Subcutaneous abdominal adipose tissue (tissue), 5 donors: ENCODE data around the gene SMAD6.

Source experiments
- H3K27ac ChIP-seq: one replicate; pipeline ENCODE4 v1.7.0; 2013; ENCODE audit warnings: low read depth, mild to moderate bottlenecking, inconsistent platforms, low read length, moderate library complexity
- H3K27me3 ChIP-seq, 5 donors: one replicate each; pipeline ENCODE4 v1.7.0; 2013; ENCODE audit warnings: low read length in 5 of 5, inconsistent platforms in 1 of 5; ENCODE audit not compliant: control insufficient read depth in 5 of 5, insufficient read depth in 4 of 5
- H3K36me3 ChIP-seq, 5 donors: one replicate each; pipeline ENCODE4 v1.7.0; 2013; ENCODE audit warnings: low read length in 5 of 5; ENCODE audit not compliant: control insufficient read depth in 5 of 5, insufficient read depth in 5 of 5
- H3K4me1 ChIP-seq, 5 donors: one replicate each; pipeline ENCODE4 v1.7.0; 2013; ENCODE audit warnings: low read length in 5 of 5, mild to moderate bottlenecking in 3 of 5, moderate library complexity in 1 of 5; ENCODE audit not compliant: control insufficient read depth in 5 of 5, insufficient read depth in 5 of 5
- H3K4me3 ChIP-seq, 5 donors: one replicate each; pipeline ENCODE4 v1.7.0; 2013; ENCODE audit warnings: low read length in 5 of 5, low read depth in 1 of 5
- H3K9ac ChIP-seq, 5 donors: one replicate each; pipeline ENCODE4 v1.7.0; 2013; ENCODE audit warnings: low read length in 5 of 5, mild to moderate bottlenecking in 4 of 5, moderate library complexity in 3 of 5
- H3K9me3 ChIP-seq, 5 donors: one replicate each; pipeline ENCODE4 v1.7.0; 2013; ENCODE audit warnings: low read length in 5 of 5; ENCODE audit not compliant: control insufficient read depth in 5 of 5
- donor health status: healthy.
- donor health status: healthy.
- donor health status: healthy.
- donor health status: healthy.
- donor health status: healthy.

The SMAD6 gene

GRCh38 chr15:66796343-66796742, 94.3 kb downstream of the SMAD6 start:
- H3K9me3 ChIP-seq, result no peaks in the 10 kb centered on the region

DNA sequence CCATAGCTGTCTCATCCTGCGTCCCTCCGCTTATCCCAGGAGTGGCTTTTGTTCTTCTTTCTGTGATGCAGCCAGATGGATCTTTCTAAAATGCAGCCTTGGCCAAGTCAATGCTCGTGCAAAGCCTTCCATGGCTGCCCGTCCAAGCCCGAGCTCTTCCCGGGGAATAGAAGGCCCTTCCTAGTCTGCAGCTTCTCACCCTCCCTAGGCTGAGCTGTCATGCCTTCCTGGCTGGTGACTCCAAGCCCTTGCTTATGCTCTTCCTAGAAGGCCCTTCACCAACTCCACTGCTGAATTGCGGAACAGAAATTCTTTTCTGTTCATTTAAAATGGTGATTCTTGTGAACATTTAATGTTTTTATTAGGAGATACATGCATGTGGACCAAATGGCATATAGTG, 95.9 kb downstream of the SMAD6 start:
- Histone ChIP-seq H3K9me3 (no peaks in the 10 kb centered on the region), H3K9ac (no peak overlapping the region), H3K27me3 (no peaks in the 10 kb centered on the region), H3K36me3 (no peaks in the 10 kb centered on the region), H3K4me3 (no peak overlapping the region), H3K4me1 (peaks cover 6 to 48% (median 40%) of the 10 kb centered on the region in 5 donors), H3K27ac (no peak overlapping the region)

More at GRCh38 chr15:66796343-66796742, 94.3 kb downstream of the SMAD6 start:
- Histone ChIP-seq H3K4me1 (peaks cover 2 to 33% (median 24%) of the 10 kb centered on the region in 5 donors), H3K9ac (no peak overlapping the region), H3K4me3 (no peak overlapping the region), H3K27me3 (no peaks in the 10 kb centered on the region), H3K36me3 (no peaks in the 10 kb centered on the region), H3K27ac (no peak overlapping the region)

- Histone ChIP-seq H3K9me3 (no peaks in the 10 kb centered on the region), H3K27me3 (no peaks in the 10 kb centered on the region), H3K4me1 (peaks cover 6 to 55% (median 46%) of the 10 kb centered on the region in 5 donors), H3K4me3 (no peak overlapping the region), H3K36me3 (no peaks in the 10 kb centered on the region), H3K27ac (peak overlapping the region; percentile 43), H3K9ac (peak overlapping the region in 1 of 5 donors; percentile 10)
These were observed 96.5 kb downstream of the SMAD6 start for GRCh38 chr15:66798426-66799061.

DNA sequence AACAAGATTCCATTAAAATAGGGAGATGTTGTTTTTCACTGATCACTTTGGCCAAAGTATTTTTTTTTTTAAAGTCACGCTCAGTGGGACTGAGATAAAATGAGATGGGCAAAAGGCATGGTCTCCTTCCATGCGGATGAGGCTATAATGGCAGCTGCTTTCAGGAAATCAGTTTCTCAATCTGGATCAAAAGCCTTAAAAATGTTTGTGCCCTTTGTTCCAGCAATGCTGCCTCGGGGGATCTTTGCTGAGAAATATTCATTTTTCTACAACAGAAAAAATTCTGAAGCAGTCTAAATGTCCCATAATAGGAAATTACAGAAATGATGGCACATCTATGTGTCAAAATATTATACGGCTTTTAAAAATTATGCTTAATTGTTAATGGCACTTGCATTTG, 97.2 kb downstream of the SMAD6 start:
- Histone ChIP-seq H3K4me3 (no peak overlapping the region), H3K36me3 (no peaks in the 10 kb centered on the region), H3K9ac (peak overlapping the region in 2 of 5 donors; percentile 20 to 30), H3K27me3 (no peaks in the 10 kb centered on the region), H3K4me1 (peaks cover 8 to 60% (median 50%) of the 10 kb centered on the region in 5 donors), H3K27ac (peak overlapping the region; percentile 43), H3K9me3 (no peaks in the 10 kb centered on the region)

DNA sequence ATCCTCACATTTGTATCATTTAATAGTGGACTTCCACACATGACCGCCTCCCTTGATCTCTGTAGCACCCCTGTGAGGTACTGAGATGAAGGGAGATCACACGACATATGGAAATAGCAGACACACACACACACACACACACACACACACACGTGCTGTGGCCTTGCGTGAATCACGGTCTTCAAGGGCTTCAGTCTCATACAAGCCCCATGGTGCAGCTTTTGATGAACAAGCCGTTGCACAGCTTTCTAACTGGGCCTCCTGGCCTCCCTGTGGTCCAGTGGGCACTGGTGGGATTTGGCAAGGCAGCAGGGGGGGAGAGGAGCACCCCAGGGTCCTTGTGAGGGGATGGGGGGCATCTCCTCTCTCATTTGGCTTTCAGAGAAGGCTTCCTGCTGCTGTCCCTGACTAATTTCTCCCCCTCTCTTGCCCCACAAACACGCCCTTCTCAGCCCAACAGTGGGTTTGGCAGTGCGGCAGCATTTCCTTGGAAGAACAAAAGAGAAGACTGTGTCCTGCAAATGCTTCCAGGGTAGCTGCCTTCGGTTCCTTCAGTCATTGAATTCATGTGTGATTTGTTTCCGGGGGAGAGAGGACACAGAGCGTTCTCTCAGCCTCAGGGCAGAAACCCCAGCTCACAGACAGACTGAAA, 98.7 kb downstream of the SMAD6 start:
- Histone ChIP-seq H3K27ac (peak overlapping the region; percentile 100), H3K4me3 (no peak overlapping the region)

GRCh38 chr15:66801266-66801665, 99.2 kb downstream of the SMAD6 start:
- peak overlapping the region in 1 of 5 donors; percentile 94 for H3K9ac ChIP-seq
- no peaks in the 10 kb centered on the region for H3K27me3 ChIP-seq
- no peaks in the 10 kb centered on the region for H3K36me3 ChIP-seq
- no peak overlapping the region for H3K4me3 ChIP-seq
- H3K4me1 ChIP-seq, result peaks cover 13 to 74% (median 70%) of the 10 kb centered on the region in 5 donors
- peak overlapping the region; percentile 100 for H3K27ac ChIP-seq
- H3K9me3 ChIP-seq, result no peaks in the 10 kb centered on the region

More for the DNA sequence above, 98.7 kb downstream of the SMAD6 start:
- no peaks in the 10 kb centered on the region for H3K9me3 ChIP-seq
- peak overlapping the region in 2 of 5 donors; percentile 16 to 94 for H3K9ac ChIP-seq
- H3K36me3 ChIP-seq, result no peaks in the 10 kb centered on the region
- H3K4me1 ChIP-seq, result peaks cover 11 to 71% (median 64%) of the 10 kb centered on the region in 5 donors
- H3K27me3 ChIP-seq, result no peaks in the 10 kb centered on the region

DNA sequence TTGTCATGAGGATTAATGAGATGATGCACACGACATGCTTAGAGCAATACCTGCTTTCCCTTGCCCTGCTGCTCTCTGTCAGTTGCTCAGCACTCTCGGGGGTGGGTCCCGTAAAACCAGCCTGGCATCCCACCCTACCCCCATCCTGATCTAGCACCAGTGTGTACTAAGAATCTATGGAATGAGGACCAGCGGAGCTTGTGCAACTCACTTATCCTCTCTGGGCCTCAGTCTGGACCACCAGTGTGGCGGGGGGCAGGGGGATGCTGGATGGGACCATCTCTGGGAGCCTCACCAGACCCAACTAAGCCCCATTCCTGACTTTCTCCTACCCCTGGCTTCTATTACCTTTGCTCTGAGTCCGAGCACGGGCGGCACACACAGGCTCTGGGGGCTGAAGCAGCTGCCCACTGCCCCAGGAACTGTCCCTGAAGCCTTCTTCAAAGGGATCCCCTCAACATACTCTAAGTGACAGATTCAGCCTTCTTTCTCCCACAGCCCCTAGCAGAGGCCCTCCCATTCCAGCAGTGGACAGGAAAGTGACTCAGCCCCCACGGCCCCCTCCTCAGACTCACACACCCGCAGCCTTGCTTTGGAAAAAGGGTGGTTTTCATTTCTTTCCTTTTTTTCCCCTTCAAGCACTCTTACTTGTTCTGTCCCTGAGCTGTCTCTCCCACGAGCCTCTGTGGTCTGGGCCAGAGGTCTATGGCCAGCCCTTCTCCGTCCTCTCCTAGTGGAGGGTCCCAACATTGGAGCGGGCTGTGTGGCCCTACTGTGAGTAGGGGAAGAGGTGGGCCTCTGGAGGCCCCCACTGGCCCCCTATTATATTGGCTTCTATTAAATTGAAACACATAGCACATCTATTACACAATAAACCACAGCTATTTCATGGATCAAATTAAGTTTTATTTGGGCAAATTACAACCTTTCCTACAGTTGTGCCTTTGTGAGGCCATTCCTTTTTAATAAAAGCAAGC, 100.3 kb downstream of the SMAD6 start:
- Histone ChIP-seq H3K27ac (peak overlapping the region; percentile 100), H3K4me3 (no peak overlapping the region), H3K9me3 (no peaks in the 10 kb centered on the region), H3K9ac (peak overlapping the region; percentile 54 to 94 (median 71)), H3K36me3 (no peaks in the 10 kb centered on the region), H3K4me1 (peaks cover 13 to 74% (median 70%) of the 10 kb centered on the region in 5 donors), H3K27me3 (no peaks in the 10 kb centered on the region)

GRCh38 chr15:66803182-66803729, 101.2 kb downstream of the SMAD6 start:
- peak overlapping the region in 1 of 5 donors; percentile 24 for H3K4me3 ChIP-seq
- H3K27me3 ChIP-seq, result no peaks in the 10 kb centered on the region
- peaks cover 13 to 67% (median 62%) of the 10 kb centered on the region in 5 donors for H3K4me1 ChIP-seq
- H3K27ac ChIP-seq, result peak overlapping the region; percentile 100
- peak overlapping the region in 4 of 5 donors; percentile 21 to 94 (median 70) for H3K9ac ChIP-seq
- no peaks in the 10 kb centered on the region for H3K9me3 ChIP-seq
- H3K36me3 ChIP-seq, result no peaks in the 10 kb centered on the region

DNA sequence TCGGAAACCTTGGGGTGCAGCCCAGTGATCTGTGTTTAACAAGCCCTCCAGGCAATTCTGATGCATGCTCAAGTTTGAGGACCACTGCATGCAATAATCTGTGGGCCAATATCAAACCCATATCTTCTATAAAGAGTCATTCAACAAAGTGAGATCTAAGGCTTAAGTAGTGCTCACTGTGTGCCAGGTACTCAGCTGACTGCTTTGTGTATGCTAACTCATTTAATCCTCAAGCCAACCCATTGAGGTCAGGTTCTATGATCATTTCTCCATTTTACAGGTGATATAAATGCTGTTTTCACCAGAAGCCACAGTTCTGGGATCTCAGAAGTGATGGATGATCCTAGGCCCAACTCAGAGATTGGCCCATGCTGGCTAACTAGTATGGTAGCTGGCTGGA, 101.7 kb downstream of the SMAD6 start:
- Histone ChIP-seq H3K27ac (peak overlapping the region; percentile 100), H3K36me3 (no peaks in the 10 kb centered on the region), H3K27me3 (no peaks in the 10 kb centered on the region), H3K4me1 (peaks cover 11 to 62% (median 57%) of the 10 kb centered on the region in 5 donors), H3K4me3 (no peak overlapping the region), H3K9ac (peak overlapping the region in 3 of 5 donors; percentile 21 to 70 (median 47)), H3K9me3 (no peaks in the 10 kb centered on the region)
